Lower leg skin (tissue), 4 donors: Measurements from ENCODE around the gene CUL1. TPM values are rescaled to one million over a fixed set of nuclear protein-coding genes. Genes with fewer than 3 reads are reported as not detected.
A peak's percentile ranks its signal among the peaks of the same experiment; 100 is the strongest.

ENCODE experiments used
- DNase-seq, 2 donors: peaks; one replicate each; pipeline ENCODE4 v3.0.0-alpha.2; 2019; ENCODE audit warnings: low spot score in 2 of 2
- H3K4me3 ChIP-seq: fragments of 200-600 bp; sonication (generic); 2 replicates; pipeline ENCODE4 v1.5.1; 2017; ENCODE audit warnings: mild to moderate bottlenecking, low read depth; ENCODE audit not compliant: poor library complexity, severe bottlenecking
- CTCF ChIP-seq, 3 donors: fragments of 450-650 bp; IDR thresholded peaks; one replicate each; pipeline ENCODE4 v1.5.1; 2016; ENCODE audit warnings: antibody characterized with exemption in 3 of 3, mild to moderate bottlenecking in 3 of 3, moderate library complexity in 2 of 3
- POLR2A ChIP-seq, 2 donors: fragments of 450-650 bp; IDR thresholded peaks; one replicate each; pipeline ENCODE4 v1.6.1; 2016 to 2017; ENCODE audit warnings: antibody characterized with exemption in 2 of 2, mild to moderate bottlenecking in 1 of 2, moderate library complexity in 1 of 2
- WGBS, 2 donors: methylation state at CpG; one replicate each; pipeline ENCODE4 v1.1.5; 2018; 5-methylcytosine and 5-hydroxymethylcytosine counted together
- intact Hi-C: fragments of 100-400 bp; cut with DNase I; formaldehyde crosslinking; loops from one replicate; pipeline ENCODE4 v1.15.0; 2023; ENCODE audit warnings: low total_unique reads
- total RNA-seq, 4 donors: library from RNA; depleted of rRNA; stranded (reverse); fragments of >200 nt; gene quantifications; one replicate each; pipeline ENCODE4 v1.1.0, GENCODE V29; 2016

The CUL1 gene
- total RNA-seq, 4 donors from 2014 or later, result 49.6 to 56.5 (median 52.6) TPM

- DNase-seq, result no peak
- no peak overlapping the region for H3K4me3 ChIP-seq
- no peak for TF ChIP-seq POLR2A (IDR thresholded peaks at IDR 0.05)
- TF ChIP-seq CTCF (IDR thresholded peaks at IDR 0.05), result no peak
- intact Hi-C loops, result no loop called here
- WGBS, 2 donors, result 75 to 82% methylated on average over 10 of the region's 10 CpGs
Measured at GRCh38 chr7:148773334-148773733, 74.6 kb downstream of the CUL1 start.

DNA sequence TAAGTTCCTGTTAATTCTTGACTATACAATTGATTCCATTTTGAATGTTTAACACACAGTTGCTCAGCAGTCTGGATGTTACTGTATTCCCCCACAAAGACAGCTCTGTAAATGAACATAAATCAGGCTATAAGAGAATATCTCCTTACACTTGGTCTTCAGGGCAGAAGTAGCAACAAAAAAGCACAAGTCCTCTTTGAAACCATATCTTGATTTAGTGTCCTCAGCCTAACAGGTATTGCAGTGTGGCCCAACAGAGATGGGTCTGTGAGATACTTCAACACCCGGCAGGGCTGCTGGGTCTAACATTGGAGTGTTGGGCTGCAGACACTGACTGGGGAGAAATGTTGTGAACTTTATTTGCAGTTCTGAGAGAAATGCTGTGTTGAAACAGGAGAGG, 75.8 kb downstream of the CUL1 start:
- DNase-seq, result no peak
- H3K4me3 ChIP-seq, result no peak overlapping the region
- TF ChIP-seq POLR2A (IDR thresholded peaks at IDR 0.05) (no peak), CTCF (IDR thresholded peaks at IDR 0.05) (no peak)
- intact Hi-C loops, result no loop called here
- 81 to 96% methylated on average over 1 of the region's 1 CpG for WGBS, 2 donors

DNA sequence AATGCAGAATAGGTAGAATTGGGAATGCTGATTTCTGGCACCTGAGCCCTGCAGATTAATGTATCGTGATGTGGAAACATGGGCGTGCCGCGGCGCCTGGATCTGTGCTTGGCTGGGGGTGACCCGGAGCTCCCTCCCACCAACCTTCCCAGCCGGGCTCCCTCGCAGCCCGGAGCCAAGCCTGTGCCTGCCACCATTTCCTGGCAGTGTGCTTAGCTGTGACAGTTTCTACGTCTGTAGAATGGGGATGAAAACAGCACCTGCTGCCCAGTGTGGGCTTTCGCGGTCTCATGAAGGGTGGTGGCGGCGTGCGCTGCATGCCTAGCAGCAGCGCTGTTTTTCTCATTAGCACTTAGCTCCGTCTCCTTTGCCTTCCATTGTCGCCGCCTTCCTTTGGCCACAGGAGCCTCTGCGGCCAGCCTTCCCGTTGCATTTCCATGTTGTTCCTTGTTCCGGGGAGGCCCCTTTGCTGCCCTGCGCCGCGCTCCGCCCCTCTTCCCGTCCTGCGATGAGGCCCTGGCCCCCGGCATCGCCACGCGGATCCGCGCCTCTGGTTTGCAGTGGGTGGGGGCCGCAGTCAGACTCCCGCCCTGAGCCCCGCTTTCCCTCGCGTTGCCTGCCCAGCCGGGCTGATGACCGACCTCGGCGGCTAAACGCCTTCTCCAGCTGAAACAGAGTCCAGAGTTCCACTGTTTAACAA, 84.2 kb downstream of the CUL1 start:
- intact Hi-C loops, result no loop called here
- TF ChIP-seq CTCF (IDR thresholded peaks at IDR 0.05), result no peak
- no peak for DNase-seq
- 86 to 89% methylated on average over 44 of the region's 44 CpGs for WGBS, 2 donors
- H3K4me3 ChIP-seq, result no peak overlapping the region

- TF ChIP-seq POLR2A (IDR thresholded peaks at IDR 0.05) (no peak), CTCF (IDR thresholded peaks at IDR 0.05) (no peak)
- peak in 1 of 2 donors; percentile 43 for DNase-seq
Measured at GRCh38 chr7:148783801-148784527, 85.3 kb downstream of the CUL1 start.

GRCh38 chr7:148787571-148788295, 89.0 kb downstream of the CUL1 start:
- TF ChIP-seq POLR2A (IDR thresholded peaks at IDR 0.05), result no peak
- intact Hi-C loops, result no loop called here
- DNase-seq, result no peak
- H3K4me3 ChIP-seq, result no peak overlapping the region
- WGBS, 2 donors, result 88 to 95% methylated on average over 14 of the region's 14 CpGs

More at GRCh38 chr7:148783801-148784527, 85.3 kb downstream of the CUL1 start:
- intact Hi-C loops, result no loop called here
- H3K4me3 ChIP-seq, result no peak overlapping the region
- 72 to 80% methylated on average over 15 of the region's 15 CpGs for WGBS, 2 donors

DNA sequence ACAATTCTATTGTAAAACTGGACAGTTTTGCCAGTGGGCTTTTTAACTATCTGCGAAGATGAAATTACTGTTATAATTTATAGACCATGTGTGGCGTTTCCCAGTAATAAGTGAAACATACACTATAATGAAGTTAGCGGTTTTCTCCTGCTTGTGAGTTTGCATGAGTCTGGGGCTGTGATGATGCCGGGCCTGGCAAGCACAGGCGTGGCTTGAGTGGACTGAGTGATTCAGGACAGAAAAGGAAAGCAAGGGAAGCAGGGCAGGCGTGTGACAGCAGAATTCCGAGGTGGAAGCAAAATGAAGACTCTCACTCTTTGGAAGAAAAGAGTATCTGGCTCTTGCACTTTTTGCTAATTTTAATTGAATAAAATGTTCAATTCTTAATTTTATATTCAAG, 90.5 kb downstream of the CUL1 start:
- 90 to 94% methylated on average over 7 of the region's 7 CpGs for WGBS, 2 donors
- intact Hi-C loops, result no loop called here
- DNase-seq, result no peak
- H3K4me3 ChIP-seq, result no peak overlapping the region
- TF ChIP-seq CTCF (IDR thresholded peaks at IDR 0.05) (no peak), POLR2A (IDR thresholded peaks at IDR 0.05) (no peak)
